Measurements from ENCODE around the gene CHRD.
"Not testable (repeated sequence)": the region's sequence is repeated elsewhere in the genome, so short reads cannot be mapped to it uniquely, and the experiment has no call there.

The CHRD gene

GRCh38 chr3:184335661-184336546, 44.0 kb upstream of the CHRD start:
- H3K4me3 ChIP-seq (ENCODE audit: low read length), result peak overlapping the region; percentile 73
- DNase-seq (ENCODE audit: low read depth), result peak; percentile 66
- no peak for TF ChIP-seq CTCF (conservative IDR thresholded peaks at IDR 0.05; ENCODE audit: low read length)

- TF ChIP-seq CTCF (conservative IDR thresholded peaks at IDR 0.05; ENCODE audit: low read length), result no peak
- DNase-seq (ENCODE audit: low read depth), result peak; percentile 70
- peak overlapping the region; percentile 73 for H3K4me3 ChIP-seq (ENCODE audit: low read length)
These were observed 43.1 kb upstream of the CHRD start for GRCh38 chr3:184336547-184337398.

GRCh38 chr3:184337399-184337714, 42.5 kb upstream of the CHRD start, which contains the start of gene FAM131A:
FAM131A (plus strand) TSS chr3:184337600; CDS start chr3:184337631, 31 bp downstream.
- H3K4me3 ChIP-seq (ENCODE audit: low read length), result peak within 1 kb of the TSS; percentile 73
- TF ChIP-seq CTCF (conservative IDR thresholded peaks at IDR 0.05; ENCODE audit: low read length), result no peak
- peak; percentile 50 for DNase-seq (ENCODE audit: low read depth)

GRCh38 chr3:184337981-184338380, 41.9 kb upstream of the CHRD start:
- no peak for TF ChIP-seq CTCF (conservative IDR thresholded peaks at IDR 0.05; ENCODE audit: low read length)
- no peak overlapping the region for H3K4me3 ChIP-seq (ENCODE audit: low read length)
- DNase-seq (ENCODE audit: low read depth), result no peak

GRCh38 chr3:184338511-184338945, 41.3 kb upstream of the CHRD start:
- TF ChIP-seq CTCF (conservative IDR thresholded peaks at IDR 0.05; ENCODE audit: low read length), result 0 out of 2 replicates have a peak, but pooled peaks have one; percentile 0
- no peak overlapping the region for H3K4me3 ChIP-seq (ENCODE audit: low read length)
- peak; percentile 35 for DNase-seq (ENCODE audit: low read depth)

GRCh38 chr3:184339001-184339400, 40.9 kb upstream of the CHRD start:
- no peak for DNase-seq (ENCODE audit: low read depth)
- no peak overlapping the region for H3K4me3 ChIP-seq (ENCODE audit: low read length)
- TF ChIP-seq CTCF (conservative IDR thresholded peaks at IDR 0.05; ENCODE audit: low read length), result no peak

- H3K4me3 ChIP-seq (ENCODE audit: low read length), result not testable (repeated sequence)
These were observed 40.3 kb upstream of the CHRD start for GRCh38 chr3:184339451-184340135.

More at GRCh38 chr3:184339451-184340135, 40.3 kb upstream of the CHRD start:
- not testable (repeated sequence) for DNase-seq (ENCODE audit: low read depth)
